COLO668 (cell line): ENCODE data around the gene UBE2V1.
"Not testable (repeated sequence)": the region's sequence is repeated elsewhere in the genome, so short reads cannot be mapped to it uniquely, and the experiment has no call there.

Experiments used
- DNase-seq: peaks from one replicate; lab custom pipeline; 2025; ENCODE audit not compliant: unreplicated experiment; lab: John Stamatoyannopoulos, UW

Gene UBE2V1

DNA sequence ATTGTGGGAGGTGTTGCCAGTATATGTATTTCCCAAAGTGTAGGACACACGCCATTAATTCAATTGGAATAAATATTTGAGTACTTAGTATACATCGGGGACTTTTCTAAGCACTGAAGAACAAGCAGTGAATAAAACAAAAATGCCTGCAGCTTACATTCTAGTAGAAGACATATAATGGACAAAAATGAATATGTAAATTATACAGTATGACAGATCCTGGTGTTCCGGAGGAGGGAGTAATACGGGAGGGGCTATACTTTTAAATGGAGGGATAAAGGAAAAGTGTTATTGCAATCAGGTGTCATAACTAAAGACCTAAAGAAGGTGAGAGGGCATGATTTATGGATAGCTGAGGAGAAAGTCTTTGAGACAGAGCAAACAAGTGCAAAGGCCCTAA lies 15.1 kb downstream of the UBE2V1 start:
- no peak for DNase-seq

DNA sequence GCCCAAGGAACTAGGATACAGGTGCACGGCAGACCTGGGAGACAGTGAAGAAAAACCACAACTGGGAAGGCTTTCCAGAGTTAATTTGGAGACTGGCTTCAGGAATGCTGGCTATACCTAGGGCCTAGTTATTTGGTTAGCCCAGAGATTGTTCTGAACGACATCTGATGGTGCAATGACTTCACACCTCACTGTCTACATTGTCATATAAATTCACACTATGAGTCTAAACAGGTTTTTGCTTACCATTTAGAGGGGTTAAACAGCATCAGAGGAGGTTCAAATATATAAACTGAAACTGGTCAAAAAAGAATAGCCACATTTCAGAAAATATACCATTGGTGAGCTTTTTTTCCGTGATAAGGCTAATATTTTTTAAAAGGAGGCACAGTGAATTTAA lies 16.7 kb downstream of the UBE2V1 start:
- no peak for DNase-seq

DNA sequence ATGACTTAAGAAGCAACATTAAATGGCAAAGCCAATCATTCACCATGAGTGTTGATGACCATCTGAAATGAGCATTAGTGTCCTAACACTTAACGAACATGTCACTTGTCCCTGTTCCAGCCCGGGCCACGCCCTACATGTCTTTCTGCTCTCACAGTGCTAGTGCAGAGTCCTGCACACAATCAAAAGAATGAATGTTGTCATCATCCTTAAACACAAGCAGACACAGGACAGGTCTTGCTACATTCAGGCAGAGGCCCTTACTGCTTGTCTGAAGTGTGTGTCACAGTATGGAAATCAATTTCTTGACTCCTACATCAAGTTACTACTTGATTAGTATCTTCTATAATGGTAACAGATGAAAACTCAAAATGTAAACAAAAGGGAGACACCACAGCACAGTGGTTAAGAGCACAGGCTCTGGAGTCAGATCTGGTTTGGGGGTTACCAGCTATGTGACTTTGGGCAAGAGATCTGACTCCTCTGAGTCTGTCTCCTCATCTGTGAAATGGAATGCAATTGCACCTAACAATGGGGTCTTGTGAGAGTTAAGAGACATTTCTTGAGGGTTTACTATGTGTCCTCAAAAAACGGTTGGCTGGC lies 17.4 kb downstream of the UBE2V1 start:
- DNase-seq: no peak

DNA sequence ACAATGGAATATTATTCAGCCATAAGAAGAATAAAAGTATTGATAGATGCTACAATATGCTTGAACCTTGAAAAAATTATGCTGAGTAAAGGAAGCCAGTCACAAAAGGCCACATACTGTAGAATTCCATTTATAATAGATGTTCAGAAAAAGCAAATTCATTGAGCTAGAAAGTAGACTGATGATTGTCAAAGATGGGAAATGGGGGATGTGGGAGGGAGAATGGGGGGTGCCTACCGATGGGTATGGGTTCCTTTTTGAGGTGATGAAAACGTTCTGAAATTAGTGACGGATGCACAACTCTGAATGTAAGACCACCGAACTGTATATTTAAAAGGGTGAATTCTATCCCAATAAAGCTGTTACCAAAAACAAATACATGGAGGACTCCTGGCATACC lies 18.4 kb downstream of the UBE2V1 start:
- DNase-seq: no peak

DNA sequence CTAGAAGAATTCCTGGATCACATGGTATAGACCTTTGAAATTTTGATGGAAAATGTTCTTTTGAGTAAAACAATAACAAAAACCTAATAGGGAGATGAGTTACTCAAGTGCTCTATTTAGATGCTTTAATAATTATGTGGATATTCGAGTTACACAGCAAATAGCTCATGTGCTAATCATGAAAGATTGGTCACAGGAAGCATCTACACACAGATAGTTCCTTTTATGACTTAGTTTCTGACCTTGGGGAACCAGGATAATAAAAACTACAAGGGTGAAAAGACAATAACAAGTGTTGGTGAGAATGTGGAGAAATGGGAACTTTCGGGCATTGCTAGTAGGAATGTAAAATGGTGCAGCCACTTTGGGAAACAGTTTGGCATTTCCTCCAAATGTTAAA lies 19.7 kb downstream of the UBE2V1 start:
- DNase-seq: no peak

DNA sequence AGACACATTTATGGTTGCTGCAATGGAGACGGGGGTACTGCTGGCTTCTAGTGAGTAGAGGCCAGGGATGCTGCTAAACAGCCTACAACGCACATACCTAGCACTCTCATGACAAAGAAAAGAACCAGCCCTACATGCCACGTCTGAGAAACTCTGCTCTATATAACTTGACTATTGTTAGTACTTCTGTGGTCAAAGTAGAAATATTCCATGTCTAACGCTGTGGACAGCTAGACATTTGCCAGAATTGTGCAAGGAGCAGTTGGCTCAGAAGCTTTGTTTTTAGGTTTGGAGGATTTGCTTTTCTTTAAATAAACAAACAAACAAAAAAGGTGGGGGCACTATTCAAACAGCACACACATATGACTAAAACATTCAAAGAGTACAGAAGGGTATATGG lies 20.5 kb downstream of the UBE2V1 start:
- DNase-seq: no peak

DNA sequence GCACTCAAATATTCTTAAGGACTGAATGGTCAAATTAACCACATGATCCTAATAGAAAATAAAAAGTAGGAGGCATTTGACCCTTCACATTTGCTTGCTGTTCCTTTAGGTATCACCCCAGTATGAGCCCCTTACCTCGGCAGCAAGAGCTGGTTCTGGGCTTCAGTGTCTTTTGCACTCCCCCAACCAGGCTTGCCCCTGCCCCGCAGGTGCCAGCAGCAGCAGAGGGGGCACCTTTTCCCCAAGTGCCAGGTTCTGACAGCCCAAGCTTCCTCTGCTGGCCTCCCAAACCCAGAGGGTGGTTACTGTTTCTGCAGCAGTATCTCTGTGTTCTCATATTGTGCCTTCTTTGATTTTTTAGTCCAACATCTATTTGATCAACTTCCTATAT lies 23.2 kb downstream of the UBE2V1 start:
- no peak for DNase-seq

DNA sequence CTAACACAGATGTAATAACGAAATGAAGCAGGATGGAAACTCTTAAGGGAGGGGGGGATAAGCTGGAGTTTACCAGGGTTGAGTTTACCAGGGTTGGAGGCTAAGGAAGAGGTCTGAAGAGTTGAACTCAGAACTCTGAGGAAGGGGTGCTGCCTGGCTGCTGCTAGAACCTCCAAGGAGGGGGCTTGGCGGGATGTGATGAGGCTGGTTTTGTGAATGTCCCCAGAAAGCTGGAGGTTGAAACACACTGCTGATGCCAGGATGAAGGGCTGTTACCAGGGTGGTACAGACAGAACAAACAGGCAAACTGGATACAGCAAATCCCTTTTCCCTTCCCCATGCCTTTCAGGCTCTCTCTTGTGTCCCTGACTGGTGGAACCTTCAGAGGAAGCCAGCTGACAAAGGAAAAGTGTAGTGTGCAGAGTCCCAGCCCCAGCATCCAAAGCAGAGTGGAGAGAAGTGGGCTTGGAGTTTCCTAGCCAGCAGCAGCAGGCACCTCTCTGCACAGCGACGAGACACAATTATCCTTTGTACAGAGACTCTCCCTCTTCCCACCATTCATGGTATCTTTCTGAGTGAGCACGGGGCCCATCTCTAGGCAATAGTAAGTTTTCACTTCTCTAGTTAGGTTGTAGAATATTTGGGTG lies 23.7 kb downstream of the UBE2V1 start:
- no peak for DNase-seq

DNA sequence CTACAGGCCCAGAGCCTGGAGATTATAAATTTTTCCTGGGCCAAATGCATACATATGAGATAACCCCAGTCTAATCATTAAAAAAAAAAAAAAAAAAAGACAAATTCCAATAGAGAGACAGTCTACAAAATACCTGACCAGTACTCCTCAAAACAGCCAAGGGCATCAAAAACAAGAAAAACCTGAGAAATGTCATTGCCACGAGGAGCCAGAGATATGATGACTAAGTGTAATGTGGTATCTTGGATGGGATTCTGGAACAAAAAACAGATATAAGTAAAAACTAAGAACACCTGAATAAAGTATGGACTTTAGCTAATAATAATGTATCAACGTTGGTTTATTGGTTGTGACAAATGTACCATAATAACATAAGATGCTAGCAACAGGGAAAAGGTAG lies 24.9 kb downstream of the UBE2V1 start:
- DNase-seq: no peak

DNA sequence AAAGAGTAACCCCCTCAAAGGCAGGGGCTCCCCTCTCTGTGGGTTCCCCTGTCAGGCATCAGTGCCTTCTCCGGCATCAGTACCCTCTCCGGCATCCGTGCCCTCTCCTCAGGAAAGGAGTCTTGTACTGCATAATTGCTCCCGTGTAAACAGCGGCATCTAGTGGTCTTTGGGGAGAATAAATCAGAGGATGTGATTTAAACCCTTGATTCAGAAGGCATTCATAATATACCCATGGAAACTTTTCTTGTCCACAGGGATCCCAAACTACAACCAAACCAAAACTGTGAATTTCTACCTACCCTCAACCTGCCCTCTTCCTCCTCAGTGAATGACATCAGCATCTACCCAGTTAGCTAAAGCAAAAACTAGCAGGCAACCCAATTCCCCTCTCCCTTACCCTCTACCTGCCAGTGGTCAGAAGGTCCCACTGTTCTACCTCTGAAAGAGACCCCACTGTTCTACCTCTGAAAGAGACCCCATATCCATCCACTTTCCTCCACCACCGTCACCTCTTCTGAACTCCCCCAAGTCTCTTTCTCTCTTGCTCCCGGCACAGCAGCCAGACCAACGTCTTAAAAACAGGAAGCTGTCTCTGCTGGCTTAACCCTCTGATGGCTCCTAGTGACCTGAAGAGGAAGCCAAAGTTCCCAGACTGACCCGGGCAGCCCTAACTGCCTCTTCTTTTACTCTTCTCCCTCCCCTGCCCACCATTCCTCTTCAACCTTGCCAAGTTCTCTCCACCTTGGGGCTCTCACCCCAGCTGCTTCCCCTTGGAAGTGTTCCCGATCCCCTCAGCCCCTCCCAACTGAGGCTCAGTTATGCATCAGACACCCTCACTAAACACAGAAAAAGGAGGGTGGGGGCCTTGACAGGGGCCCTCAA lies 27.2 kb downstream of the UBE2V1 start:
- DNase-seq: peak; percentile 41

DNA sequence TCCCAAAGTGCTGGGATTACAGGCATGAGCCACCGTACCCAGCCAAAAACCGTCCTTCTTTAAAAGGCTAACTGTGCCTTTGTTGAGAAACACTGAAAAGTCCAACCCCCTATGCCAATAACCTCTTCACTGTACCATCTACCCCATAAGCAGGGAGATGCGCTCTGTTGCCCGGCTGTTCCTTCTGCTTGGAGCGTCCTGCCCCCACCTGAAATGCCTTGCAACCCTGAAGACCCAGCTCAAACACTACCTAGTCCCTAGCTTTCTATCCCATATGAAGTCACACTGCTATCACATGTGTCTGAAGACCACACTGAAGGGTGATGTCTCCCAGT lies 27.8 kb downstream of the UBE2V1 start:
- DNase-seq: no peak

DNA sequence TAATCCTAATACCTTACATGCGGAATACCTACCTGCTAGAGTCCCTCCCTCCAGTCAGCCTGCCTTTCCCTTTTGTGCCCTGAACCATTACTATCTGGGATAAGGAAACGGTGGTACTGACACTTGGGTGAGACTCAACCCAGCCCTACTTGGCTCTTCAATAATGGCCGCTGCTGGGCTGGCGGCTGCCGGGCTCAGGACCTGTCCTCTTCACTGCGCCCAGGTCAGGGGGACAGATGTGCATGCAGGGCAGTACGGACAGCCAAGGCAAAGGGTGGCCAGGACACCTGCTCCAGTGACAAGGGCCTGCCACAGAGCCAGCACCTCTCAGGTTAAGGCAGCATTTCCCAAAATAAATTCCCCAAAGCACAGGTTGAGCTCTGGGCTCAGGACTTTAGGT lies 29.9 kb downstream of the UBE2V1 start:
- no peak for DNase-seq

DNA sequence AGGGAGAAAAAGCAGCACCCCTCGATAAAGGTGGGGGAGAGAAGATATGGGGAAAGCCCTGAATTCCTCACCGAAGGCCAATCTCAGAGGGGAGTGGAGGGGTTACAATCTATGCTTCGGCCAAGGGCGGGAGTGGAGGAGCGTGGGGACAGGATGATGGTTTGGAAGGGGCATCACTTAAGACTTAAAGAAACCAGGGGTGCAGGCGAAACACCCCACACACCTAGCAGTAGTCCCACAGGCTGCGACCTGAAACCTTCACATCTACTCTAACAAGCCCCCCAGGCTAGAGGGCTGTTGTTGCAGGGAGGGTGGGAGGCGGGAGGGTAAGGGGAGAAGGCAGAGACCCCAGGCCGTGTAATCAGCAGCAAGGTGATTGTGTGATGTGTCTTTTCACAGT lies 30.9 kb downstream of the UBE2V1 start:
- not testable (repeated sequence) for DNase-seq

DNA sequence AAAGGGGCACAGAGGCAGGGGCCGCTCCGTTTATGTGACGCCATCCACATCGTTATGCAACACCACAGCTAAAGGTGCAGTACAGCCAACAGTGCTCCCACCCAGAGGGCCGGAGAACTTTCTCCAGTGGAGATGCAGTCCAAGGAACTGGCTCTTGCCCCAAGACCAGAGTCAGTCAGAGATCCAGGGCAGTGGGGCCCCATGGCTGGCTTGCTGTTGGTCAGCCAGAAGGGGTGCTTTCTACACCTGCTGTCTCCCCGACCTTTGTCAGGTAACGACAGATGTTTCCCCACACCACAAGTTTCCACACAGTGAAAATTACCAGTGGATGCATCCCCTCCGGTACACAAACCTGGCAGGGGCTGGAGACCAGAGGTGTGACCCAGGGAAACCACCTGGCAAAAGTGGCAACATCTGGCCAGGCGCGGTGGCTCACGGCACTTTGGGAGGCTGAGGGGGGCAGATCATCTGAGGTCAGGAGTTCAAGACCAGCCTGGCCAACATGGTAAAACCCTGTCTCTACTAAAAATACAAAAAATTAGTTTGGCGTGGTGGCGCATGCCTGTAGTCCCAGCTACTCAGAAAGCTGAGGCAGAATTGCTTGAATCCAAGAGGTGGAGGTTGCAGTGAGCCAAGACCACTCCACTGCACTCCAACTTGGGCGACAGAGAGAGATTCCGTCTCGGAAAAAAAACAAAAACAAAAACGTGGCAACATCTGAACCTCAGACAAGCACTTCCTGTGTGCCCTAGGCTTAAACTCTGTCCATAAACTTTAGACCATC lies 34.9 kb downstream of the UBE2V1 start:
- DNase-seq: no peak

DNA sequence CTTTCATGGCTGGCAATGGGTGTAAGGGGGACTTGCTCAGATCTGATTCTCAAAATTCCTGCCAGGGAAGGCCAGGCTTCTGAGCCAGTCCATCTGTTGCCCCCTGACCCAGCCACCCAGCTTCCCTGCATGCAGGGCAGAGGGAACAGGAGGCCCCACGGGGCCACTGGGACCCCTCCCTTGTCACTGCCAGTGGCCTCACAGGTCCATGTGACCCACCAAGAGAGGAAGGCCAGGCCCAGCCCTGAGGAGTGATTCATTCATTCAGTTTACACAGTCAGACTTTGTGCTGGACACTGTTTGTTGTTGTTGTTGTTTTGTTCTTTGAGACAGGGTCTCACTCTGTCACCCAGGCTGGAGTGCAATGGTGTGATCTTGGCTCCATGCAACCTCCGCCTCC lies 39.5 kb downstream of the UBE2V1 start:
- no peak for DNase-seq

DNA sequence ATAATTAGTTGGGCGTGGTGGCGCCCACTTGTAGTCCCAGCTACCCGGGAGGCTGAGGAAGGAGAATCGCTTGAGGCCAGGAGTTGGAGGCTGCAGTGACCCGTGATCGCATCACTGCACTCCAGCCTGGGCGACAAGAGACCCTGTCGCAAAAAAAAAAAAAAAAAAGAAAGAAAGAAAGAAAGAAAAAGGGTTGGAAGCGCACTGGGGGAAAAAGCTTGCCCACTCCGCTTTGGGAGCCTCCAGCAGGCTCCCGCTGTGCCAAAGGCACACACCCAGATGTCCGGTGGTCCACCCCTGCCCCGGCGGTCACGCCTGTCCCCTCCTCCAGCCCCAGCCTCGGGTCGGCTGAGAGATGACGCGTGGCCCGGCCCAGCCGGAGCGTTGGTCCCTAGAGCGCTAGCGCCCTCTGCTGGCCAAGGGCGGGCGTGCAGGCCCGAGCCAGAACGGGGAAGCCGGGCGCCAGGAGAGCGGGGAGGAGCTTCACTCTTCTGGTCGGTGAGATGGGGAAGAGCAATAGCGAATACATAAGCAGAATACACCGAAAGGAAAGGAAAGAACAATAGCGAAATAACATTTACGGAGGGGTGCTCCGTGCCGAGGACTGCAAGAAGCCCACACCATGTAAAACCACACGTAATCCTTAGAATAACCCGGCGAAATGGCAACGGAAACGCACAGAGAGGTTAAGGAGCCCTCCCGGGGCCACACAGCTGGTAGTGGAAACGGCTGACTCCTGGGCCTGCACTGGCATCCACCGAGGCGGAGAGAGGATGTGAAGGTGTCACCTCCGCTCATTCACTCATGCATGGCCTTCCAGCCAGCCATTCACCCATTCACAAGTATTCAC lies 41.7 kb downstream of the UBE2V1 start:
- peak; percentile 89 for DNase-seq

DNA sequence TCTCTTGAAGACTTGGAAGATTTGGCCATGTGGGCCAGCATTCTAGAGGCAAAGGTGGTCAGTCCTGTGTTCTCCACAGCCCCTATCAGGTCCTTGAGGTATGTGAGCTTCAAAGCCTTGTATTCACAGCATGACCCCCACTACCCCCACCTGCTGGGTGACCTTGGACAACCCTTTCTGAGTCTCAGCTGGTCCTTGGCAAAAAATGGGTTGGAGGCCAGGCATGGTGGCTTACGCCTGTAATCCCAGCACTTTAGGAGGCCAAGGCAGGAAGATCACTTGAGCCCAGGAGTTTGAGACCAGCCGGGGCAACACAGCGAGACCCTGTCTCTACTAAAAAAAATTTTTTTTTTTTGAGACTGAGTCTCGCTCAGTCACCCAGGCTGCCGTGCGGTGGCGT lies 42.6 kb downstream of the UBE2V1 start:
- DNase-seq: peak; percentile 14

DNA sequence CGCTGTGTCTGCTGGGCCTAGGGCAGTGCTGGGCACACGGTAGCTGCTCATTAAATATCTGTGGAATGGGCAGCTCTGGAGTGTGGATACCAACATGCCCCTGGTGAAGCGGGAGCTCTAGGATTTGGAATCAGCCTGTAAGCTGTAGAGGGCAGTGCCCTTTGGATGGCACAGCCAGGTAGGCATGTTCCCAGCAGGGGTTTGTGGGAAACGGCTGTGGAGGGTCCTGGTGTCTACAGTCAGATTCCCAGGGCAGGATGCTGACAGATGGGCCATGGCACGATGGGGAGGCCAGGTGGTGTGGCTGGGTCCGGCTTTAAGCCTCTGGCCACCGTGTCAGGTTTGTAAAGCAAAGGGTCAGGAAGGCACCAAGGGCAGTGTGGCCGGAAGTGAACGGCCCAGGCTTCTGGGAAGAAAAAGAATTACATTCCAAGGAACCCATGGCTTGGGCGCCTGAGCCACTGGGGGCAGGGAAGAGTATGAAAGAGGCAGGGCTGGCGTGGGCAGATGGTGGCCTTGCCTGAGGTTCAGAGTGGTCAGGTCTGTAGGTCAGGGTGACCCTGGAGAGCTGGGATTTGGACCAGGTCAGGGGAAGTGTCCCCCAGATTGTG lies 44.8 kb downstream of the UBE2V1 start:
- no peak for DNase-seq

DNA sequence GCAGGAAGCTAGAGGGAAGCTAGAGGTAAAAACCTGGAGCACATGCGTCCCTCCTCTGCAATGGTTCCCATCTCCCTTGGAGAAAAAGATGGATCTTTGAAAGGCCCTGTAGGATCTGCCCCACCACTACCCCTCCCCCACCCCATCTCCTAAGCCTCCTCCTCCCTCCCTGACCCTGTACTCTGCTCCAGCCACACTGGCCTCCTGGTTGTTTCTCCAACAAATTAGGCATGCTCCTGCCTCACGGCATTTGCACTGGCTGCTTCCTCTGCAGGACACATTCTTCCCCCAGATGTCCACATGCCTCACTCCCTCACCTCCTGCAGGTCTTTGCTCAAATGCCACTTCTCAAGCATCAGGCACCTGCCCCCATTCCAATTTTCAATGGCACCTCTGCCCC lies 45.5 kb downstream of the UBE2V1 start:
- DNase-seq: no peak

DNA sequence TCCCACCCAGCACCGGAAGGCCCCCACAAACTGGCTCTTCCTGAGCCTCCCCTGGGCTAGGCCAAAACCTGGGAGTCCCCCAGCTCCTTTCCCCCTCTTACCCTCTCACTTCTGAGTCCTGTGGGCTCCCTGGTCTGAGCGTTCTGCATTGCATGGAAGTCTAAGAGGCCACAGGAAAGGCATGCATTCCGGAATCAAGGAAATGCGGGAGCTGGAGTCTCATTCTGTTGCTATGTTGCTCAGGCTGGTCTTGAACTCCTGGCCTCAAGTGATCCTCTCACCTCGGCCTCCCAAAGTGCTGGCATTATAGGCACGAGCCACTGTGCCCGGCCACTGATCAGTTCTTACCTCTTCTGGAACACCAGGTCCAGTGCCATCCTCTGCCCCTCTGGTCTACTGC lies 45.9 kb downstream of the UBE2V1 start:
- no peak for DNase-seq
